Measurements from ENCODE around the gene PARM1. TPM values are rescaled to one million over a fixed set of nuclear protein-coding genes. Genes with fewer than 3 reads are reported as not detected.

The PARM1 gene
- total RNA-seq, 1 donor from 2014 or later: not detected

GRCh38 chr4:74946196-74946595, 13.3 kb downstream of the PARM1 start:
- peaks cover under 1% of the 10 kb centered on the region for H3K4me1 Mint-ChIP-seq (ENCODE audit: unreplicated experiment)
- no peaks in the 10 kb centered on the region for H3K9me3 Mint-ChIP-seq (ENCODE audit: unreplicated experiment)
- TF ChIP-seq CTCF (IDR thresholded peaks at IDR 0.05): no peak
- no peaks in the 10 kb centered on the region for H3K27me3 Mint-ChIP-seq (ENCODE audit: unreplicated experiment)
- H3K4me3 Mint-ChIP-seq (ENCODE audit: unreplicated experiment): no peak overlapping the region
- H3K36me3 Mint-ChIP-seq (ENCODE audit: unreplicated experiment): no peaks in the 10 kb centered on the region
- DNase-seq (ENCODE audit: extremely low spot score, unreplicated experiment): no peak
- H3K27ac Mint-ChIP-seq (ENCODE audit: unreplicated experiment): no peak overlapping the region

- H3K36me3 Mint-ChIP-seq (ENCODE audit: unreplicated experiment): no peaks in the 10 kb centered on the region
- H3K27ac Mint-ChIP-seq (ENCODE audit: unreplicated experiment): no peak overlapping the region
- no peaks in the 10 kb centered on the region for H3K4me1 Mint-ChIP-seq (ENCODE audit: unreplicated experiment)
- H3K9me3 Mint-ChIP-seq (ENCODE audit: unreplicated experiment): no peaks in the 10 kb centered on the region
- no peaks in the 10 kb centered on the region for H3K27me3 Mint-ChIP-seq (ENCODE audit: unreplicated experiment)
- TF ChIP-seq CTCF (IDR thresholded peaks at IDR 0.05): no peak
- DNase-seq (ENCODE audit: extremely low spot score, unreplicated experiment): no peak
- no peak overlapping the region for H3K4me3 Mint-ChIP-seq (ENCODE audit: unreplicated experiment)
Measured at GRCh38 chr4:74947798-74948197, 14.9 kb downstream of the PARM1 start.

GRCh38 chr4:74948236-74948635, 15.3 kb downstream of the PARM1 start:
- Mint-ChIP-seq H3K27ac (ENCODE audit: unreplicated experiment) (no peak overlapping the region), H3K9me3 (ENCODE audit: unreplicated experiment) (no peaks in the 10 kb centered on the region), H3K4me1 (ENCODE audit: unreplicated experiment) (no peaks in the 10 kb centered on the region), H3K4me3 (ENCODE audit: unreplicated experiment) (no peak overlapping the region), H3K36me3 (ENCODE audit: unreplicated experiment) (no peaks in the 10 kb centered on the region), H3K27me3 (ENCODE audit: unreplicated experiment) (no peaks in the 10 kb centered on the region)
- DNase-seq (ENCODE audit: extremely low spot score, unreplicated experiment): no peak
- no peak for TF ChIP-seq CTCF (IDR thresholded peaks at IDR 0.05)

- H3K4me1 Mint-ChIP-seq (ENCODE audit: unreplicated experiment): no peaks in the 10 kb centered on the region
- no peak for TF ChIP-seq CTCF (IDR thresholded peaks at IDR 0.05)
- H3K27ac Mint-ChIP-seq (ENCODE audit: unreplicated experiment): no peak overlapping the region
- no peak for DNase-seq (ENCODE audit: extremely low spot score, unreplicated experiment)
- H3K36me3 Mint-ChIP-seq (ENCODE audit: unreplicated experiment): no peaks in the 10 kb centered on the region
- no peaks in the 10 kb centered on the region for H3K27me3 Mint-ChIP-seq (ENCODE audit: unreplicated experiment)
- no peak overlapping the region for H3K4me3 Mint-ChIP-seq (ENCODE audit: unreplicated experiment)
- no peaks in the 10 kb centered on the region for H3K9me3 Mint-ChIP-seq (ENCODE audit: unreplicated experiment)
Measured at GRCh38 chr4:74950200-74950599, 17.3 kb downstream of the PARM1 start.

GRCh38 chr4:74950882-74951281, 18.0 kb downstream of the PARM1 start:
- no peak overlapping the region for H3K4me3 Mint-ChIP-seq (ENCODE audit: unreplicated experiment)
- no peaks in the 10 kb centered on the region for H3K4me1 Mint-ChIP-seq (ENCODE audit: unreplicated experiment)
- no peaks in the 10 kb centered on the region for H3K36me3 Mint-ChIP-seq (ENCODE audit: unreplicated experiment)
- no peak for DNase-seq (ENCODE audit: extremely low spot score, unreplicated experiment)
- H3K27me3 Mint-ChIP-seq (ENCODE audit: unreplicated experiment): no peaks in the 10 kb centered on the region
- H3K9me3 Mint-ChIP-seq (ENCODE audit: unreplicated experiment): no peaks in the 10 kb centered on the region
- no peak for TF ChIP-seq CTCF (IDR thresholded peaks at IDR 0.05)
- H3K27ac Mint-ChIP-seq (ENCODE audit: unreplicated experiment): no peak overlapping the region

Measured in osteocyte (in vitro differentiated cells).